ENCODE measurements around the gene SEC16A.

DNA sequence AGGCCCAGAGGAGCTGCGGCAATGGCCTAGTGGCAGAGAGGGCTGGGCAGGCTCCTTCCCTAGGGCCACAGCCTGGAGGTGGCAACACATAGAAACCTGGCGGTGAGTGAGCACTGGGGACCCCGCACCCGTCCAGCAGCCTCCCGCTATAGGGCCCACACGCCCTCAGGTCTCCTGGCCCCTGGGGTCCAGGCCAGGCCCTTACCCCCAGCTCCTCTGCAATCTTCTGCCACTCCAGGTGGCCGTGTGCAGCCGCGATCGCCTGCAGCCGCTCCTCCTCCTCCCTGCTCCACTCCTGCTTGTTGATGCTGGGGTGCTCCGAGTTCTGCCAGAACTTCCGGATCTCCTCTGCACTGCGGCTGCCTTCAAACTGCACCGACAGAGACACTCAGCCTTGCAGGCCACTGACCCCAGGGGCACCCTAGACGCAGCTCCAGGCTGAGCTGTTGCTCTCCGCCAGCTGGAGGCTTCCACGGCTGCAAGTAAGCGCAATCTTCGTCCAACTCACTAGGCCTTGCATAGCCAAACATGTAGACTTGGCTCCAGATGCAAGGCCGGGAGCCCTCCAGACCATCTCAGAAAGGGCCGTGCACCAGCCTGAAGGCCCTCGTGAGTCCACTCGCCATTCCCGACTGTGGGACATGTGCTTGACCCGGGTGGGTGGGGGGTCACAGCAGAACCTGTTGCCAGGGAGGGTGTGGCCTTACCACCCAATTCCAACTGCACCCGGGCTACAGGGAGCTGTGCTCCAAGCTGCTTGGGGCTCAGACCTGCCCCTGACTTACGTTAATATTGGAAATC, 90.9 kb downstream of the SEC16A start:
- TF ChIP-seq POLR2A (IDR thresholded peaks at IDR 0.05) = no peak
- TF ChIP-seq, protein P1, sequence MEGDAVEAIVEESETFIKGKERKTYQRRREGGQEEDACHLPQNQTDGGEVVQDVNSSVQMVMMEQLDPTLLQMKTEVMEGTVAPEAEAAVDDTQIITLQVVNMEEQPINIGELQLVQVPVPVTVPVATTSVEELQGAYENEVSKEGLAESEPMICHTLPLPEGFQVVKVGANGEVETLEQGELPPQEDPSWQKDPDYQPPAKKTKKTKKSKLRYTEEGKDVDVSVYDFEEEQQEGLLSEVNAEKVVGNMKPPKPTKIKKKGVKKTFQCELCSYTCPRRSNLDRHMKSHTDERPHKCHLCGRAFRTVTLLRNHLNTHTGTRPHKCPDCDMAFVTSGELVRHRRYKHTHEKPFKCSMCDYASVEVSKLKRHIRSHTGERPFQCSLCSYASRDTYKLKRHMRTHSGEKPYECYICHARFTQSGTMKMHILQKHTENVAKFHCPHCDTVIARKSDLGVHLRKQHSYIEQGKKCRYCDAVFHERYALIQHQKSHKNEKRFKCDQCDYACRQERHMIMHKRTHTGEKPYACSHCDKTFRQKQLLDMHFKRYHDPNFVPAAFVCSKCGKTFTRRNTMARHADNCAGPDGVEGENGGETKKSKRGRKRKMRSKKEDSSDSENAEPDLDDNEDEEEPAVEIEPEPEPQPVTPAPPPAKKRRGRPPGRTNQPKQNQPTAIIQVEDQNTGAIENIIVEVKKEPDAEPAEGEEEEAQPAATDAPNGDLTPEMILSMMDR (IDR thresholded peaks at IDR 0.05) = no peak
